ENCODE data around the gene RBMS3. TPM values are rescaled to one million over a fixed set of nuclear protein-coding genes. Genes with fewer than 3 reads are reported as not detected.

RBMS3 gene
- total RNA-seq, 3 donors from 2014 or later: 4.6 to 53.6 (median 11.7) TPM

- intact Hi-C loops (cut with DNase I, micrococcal nuclease): no loop called here
- Histone ChIP-seq H3K36me3 (ENCODE audit: low read depth) (no peaks in the 10 kb centered on the region), H3K9me3 (no peaks in the 10 kb centered on the region), H3K4me3 (no peak overlapping the region), H3K4me1 (ENCODE audit: low read depth) (no peaks in the 10 kb centered on the region)
- ATAC-seq (no peak), DNase-seq (no peak)
- TF ChIP-seq CTCF (IDR thresholded peaks at IDR 0.05): no peak
These were observed 274.7 kb downstream of the RBMS3 start for GRCh38 chr3:29555590-29555989.

DNA sequence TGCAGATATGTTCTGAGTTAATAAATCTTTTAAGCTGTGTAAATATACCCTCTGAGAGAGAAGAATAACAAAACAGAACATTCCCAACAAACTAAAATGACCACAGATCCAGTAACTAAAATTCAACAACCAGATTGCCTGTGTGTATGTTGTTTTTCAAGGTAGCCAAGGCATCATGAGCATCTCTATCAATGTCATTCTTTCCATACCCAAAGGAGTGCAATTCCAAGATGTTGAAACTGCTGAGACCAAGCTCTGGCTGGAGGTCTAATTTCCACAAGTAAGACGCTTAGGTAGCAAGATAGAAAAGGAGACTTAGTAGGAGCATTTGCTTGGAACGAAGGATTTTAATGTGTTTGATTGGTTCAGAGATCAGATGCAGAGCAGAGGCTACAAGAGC is 276.3 kb downstream of the RBMS3 start:
- ATAC-seq: no peak

GRCh38 chr3:29557825-29558224 is 277.0 kb downstream of the RBMS3 start:
- H3K36me3 ChIP-seq (ENCODE audit: low read depth): no peaks in the 10 kb centered on the region
- H3K4me1 ChIP-seq (ENCODE audit: low read depth): no peaks in the 10 kb centered on the region
- H3K9me3 ChIP-seq: no peaks in the 10 kb centered on the region
- ATAC-seq: no peak
- intact Hi-C loops (cut with DNase I, micrococcal nuclease): no loop called here
- no peak overlapping the region for H3K4me3 ChIP-seq
- no peak for DNase-seq
- no peak for TF ChIP-seq CTCF (IDR thresholded peaks at IDR 0.05)

More for the DNA sequence above, 276.3 kb downstream of the RBMS3 start:
- intact Hi-C loops (cut with DNase I, micrococcal nuclease): no loop called here
- no peak for DNase-seq
- H3K36me3 ChIP-seq (ENCODE audit: low read depth): no peaks in the 10 kb centered on the region
- no peak overlapping the region for H3K4me3 ChIP-seq
- no peaks in the 10 kb centered on the region for H3K4me1 ChIP-seq (ENCODE audit: low read depth)
- no peak for TF ChIP-seq CTCF (IDR thresholded peaks at IDR 0.05)
- H3K9me3 ChIP-seq: no peaks in the 10 kb centered on the region

- Histone ChIP-seq H3K4me3 (no peak overlapping the region), H3K4me1 (ENCODE audit: low read depth) (no peaks in the 10 kb centered on the region), H3K36me3 (ENCODE audit: low read depth) (no peaks in the 10 kb centered on the region), H3K9me3 (no peaks in the 10 kb centered on the region)
- intact Hi-C loops (cut with DNase I, micrococcal nuclease): no loop called here
- no peak for TF ChIP-seq CTCF (IDR thresholded peaks at IDR 0.05)
- DNase-seq (no peak), ATAC-seq (no peak)
These were observed 279.0 kb downstream of the RBMS3 start for GRCh38 chr3:29559741-29560465.

DNA sequence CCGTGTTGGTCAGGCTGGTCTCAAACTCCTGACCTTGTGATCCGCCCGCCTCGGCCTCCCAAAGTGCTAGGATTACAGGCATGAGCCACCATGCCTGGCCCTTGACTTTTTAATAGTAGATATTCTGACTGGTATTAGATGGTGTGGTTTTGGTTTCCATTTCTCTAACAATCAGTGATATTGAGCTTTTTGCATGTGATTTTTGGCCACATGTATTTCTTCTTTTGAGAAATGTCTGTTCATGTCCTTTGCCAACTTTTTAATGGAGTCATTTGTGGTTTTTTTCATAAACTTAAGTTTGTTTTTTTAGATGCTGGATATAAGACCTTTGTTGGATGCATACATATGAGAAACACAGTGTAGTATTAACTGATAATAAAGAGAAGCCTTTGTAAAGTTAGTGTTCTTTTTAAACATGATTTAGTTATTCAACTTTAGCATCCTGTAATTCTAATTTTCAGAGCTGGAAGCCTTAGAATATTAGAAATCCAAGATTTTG is 280.8 kb downstream of the RBMS3 start:
- DNase-seq: no peak
- Histone ChIP-seq H3K36me3 (ENCODE audit: low read depth) (no peaks in the 10 kb centered on the region), H3K4me3 (no peak overlapping the region), H3K4me1 (ENCODE audit: low read depth) (no peaks in the 10 kb centered on the region), H3K9me3 (no peaks in the 10 kb centered on the region)
- no peak for TF ChIP-seq CTCF (IDR thresholded peaks at IDR 0.05)
- no peak for ATAC-seq
- intact Hi-C loops (cut with DNase I, micrococcal nuclease): no loop called here
